GM21825 (cell line): ENCODE measurements around the gene AKAP6.
"Not testable (repeated sequence)": the region's sequence is repeated elsewhere in the genome, so short reads cannot be mapped to it uniquely, and the experiment has no call there.

Source experiments
- ATAC-seq: cut with Tn5 transposase; IDR thresholded peaks from one replicate; pipeline ENCODE4 v1.9.1; 2021; ENCODE audit warnings: mild to moderate bottlenecking, moderate library complexity; ENCODE audit not compliant: unreplicated experiment

The AKAP6 gene

DNA sequence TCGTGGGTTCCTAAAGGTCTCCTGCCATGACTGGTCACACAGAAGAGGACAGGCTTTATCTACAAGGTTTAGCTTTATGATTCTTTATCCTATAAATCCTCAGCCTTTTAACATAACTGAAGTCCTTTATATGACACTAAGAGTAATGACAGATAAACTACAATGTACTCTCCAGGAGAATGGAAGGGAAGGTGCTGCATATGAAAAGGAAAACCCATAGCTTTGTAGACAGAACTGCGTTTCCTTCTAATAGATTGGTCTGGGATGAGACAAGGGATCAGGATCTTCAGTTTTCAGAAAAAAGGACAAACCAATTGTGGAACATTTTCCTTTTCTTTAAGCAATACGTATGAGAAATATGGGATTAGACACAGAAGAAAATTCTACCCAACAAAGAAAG, 408.5 kb downstream of the AKAP6 start:
- ATAC-seq: no peak

DNA sequence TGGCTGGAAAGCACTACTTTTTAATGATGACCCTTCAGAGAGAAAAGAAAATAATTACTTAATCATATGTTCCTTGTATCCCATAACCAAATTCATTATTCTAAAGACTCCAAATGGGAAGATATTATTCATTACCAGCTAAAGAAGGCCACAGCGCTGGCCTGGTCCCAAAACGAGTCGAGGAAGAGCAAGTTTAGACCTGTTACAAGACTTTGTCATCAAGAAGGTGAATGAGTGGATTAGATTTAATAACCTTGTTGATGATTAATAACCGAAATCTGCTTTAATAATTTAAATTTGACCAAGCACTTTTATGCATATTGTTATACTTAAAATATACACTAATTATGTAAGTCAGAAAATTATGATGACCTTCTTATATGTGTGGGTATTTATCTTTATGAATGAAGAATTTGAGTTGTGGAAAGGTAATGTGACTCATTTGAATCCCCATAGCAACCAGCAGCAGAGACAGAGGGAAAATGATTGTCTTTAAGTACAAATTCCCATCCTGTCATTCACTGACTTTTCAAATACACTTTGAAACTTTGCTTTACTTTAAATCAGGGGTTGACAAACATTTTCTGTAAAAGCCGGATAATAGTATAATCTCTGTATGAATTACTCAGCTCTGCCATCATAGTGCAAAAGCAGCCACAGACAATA, 409.2 kb downstream of the AKAP6 start:
- ATAC-seq: no peak

DNA sequence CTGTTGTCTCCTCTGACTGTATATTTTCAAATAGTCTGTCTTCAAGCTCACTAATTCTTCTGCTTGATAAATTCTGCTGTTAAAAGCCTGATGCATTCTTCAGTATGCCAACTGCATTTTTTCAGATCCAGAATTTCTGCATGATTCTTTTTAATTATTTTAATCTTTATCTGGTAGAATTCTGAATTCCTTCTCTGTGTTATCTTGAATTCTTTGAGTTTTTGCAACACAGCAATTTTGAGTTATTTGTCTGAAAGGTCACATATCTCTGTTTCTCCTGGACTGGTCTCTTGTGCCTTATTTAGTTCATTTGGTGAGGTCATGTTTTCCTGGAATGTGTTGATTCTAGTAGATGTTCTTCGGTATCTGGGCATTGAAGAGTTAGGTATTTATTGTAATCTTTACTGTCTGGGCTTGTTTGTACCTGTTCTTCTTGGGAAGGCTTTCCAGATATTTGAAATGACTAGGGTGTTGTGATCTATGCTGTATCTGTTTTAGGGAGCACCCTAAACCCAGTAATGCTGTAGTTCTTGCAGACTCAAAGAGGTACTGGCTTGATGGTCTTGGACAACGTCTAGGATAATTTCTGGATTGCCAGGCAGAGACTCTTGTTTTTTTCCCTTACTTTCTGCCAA, 415.8 kb downstream of the AKAP6 start:
- ATAC-seq: no peak

DNA sequence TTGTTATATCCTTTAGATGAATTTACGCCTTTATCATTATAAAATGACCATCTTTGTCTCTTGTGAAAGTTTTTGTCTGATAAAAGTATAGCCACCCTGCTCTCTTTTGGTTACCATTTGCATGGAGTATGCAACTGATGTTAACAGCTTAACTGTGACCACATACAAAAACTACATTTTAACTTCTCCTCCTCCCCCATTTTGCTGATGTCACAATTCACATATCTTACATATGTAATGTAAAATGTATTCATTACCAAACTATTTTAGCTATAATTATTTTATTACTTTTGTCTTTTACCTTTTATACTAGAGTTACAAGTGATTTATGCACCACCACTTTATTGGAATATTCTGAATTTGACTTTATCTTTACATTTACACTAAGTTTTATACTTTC, 425.1 kb downstream of the AKAP6 start:
- ATAC-seq: no peak

DNA sequence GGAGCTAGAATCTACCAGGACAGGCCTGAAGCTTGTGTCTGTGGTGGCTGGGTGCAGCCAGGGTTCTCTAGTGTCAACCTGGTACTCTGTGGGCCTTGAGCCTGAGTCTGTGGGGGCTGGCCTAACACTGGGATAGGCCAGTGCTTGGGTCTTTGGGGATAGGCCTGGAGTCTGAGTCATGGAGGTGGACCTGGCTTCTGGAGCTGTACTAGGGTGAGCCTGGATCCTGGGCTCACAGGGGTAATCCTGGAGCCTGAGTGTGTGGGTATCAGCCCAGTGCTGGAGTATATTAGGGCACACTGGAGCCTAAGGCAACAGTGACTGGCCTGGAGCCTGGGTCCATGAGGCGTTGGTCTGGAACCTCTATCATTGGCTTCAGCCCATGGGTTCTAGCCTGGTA, 427.1 kb downstream of the AKAP6 start:
- ATAC-seq: no peak

DNA sequence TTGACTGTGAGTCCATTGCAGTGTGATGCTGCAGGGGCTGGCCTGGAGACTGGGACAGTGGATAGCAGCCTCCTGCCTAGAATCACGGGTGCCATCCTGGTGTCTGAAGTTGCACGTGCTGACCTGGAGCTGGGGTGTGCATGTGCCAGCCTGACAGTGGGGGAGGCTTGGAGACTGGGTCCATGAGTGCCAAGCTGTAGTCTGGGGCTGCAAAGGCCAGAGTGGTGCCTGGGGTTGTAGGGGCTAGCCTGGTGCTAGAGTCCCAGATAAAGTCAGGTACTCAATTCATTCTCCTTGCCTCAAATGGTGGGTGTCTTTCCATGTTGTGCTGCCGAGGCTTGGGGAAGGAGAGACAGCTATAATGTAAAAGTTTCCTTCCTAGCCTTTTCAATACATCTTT, 427.7 kb downstream of the AKAP6 start:
- ATAC-seq: no peak

DNA sequence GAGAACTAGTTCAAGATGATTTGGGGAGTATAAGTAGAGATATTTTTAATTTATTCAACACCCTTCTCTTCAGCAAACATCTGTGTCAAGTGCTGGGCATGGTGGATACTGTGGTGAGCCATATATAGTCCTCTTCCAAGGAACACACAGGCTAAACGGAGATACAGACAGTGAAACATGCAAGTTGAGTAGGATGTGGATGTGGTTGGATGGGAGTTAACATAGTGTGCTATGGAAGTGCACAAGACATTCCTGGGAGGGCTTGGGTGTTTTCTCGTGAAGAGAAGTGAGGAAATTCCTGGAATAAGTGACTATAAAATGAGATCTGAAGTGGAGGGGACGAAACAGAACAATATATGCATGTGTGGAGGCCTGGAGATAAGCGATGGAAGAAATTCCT, 428.5 kb downstream of the AKAP6 start:
- ATAC-seq: no peak

DNA sequence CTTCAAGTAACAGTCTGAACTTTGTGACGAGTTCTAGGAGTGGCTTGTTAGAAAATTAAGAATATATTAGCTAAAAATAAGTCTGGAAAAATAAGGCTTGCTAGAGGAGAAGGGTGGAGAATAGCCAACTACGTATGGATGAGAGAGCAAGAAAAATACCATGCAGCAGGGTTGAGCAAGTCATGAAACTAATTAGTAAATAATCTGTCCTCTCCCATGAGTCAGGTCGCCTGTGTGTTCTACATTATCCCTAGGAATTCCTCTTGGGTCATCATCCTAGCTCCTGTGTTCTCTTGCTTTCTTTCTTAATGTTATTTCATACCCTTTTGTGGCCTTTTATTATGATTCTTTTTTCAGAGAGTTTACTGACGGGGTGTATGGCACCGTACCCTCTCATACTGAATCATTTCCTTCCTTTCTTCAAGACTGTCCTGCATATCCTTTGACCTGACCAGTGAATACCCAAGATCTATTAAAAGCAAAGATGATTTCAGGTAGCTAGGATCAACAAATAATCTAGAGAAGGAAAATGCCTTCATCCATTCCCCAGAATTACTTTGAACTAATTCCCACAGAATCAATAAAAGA, 432.4 kb downstream of the AKAP6 start:
- ATAC-seq: no peak

DNA sequence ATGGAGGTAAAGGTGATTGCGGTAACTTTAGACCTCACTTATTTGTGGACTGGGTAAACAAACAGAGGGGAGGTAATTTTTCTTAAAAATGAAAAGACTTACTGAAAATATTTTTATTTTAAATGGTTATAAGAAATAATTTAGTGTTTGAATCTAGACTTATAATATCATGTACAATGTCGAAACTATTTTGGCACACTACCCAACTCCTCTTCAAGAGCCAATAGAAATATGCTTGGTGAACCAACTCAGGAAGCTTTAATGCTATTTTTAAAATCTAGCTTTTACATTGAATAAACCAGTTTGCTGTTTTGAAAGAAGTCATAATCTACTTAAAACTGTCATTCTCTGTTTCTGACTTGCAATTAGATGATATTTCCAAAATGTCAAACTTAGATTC, 433.8 kb downstream of the AKAP6 start:
- no peak for ATAC-seq

DNA sequence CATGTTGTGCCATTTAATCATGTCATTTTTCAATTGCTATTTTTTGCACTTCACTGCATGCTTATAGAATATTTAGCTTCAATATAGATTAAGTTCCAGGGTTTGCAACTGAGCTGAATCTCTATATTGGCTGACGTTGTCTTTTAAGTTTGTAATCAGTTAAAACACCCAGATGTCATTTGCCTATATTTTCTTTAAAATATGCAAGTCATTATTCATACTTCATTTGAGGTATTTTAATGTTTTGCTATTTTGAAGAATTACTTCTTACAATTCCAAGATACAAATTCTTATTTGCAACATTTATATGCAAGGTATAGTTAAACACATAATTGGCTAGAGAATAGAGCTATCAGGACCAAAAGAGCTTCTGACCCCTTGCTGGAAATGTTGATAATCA, 434.6 kb downstream of the AKAP6 start:
- ATAC-seq: no peak

DNA sequence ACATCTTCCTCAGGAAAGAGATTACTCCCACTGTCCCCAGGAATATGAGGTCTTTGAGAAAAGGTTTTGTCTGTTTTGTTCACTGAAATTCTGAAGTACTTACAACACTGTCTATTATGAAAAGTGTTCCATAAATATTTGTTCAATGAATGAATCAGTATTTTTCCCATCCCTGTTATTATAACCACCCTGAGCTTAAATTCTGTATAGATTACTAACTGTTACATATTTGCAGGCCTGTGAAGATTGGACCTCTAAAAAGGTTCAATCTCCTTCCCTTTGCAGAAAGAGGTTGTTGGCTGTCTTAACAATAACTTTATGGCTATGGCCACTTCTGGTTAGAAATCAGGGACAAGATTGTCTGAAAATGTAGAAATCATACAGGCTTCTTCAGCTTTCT, 435.0 kb downstream of the AKAP6 start:
- no peak for ATAC-seq

DNA sequence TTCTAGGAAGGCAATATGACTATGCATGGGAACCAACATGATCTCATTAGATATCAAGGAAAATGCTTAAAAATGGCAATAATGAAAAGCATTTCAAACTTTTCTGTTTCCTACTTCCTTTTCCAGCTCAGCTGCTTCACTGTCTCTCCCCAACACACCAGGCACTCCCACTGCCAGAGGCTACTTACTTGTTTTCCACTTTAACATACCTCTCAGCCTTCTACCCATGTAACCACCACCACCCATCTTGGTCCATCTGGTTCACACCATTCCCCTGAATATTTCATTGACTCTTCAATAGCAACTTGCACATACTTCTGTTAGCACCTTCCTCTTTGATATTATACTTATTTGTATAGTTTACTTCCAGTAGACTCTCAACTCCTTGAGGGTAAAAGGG, 441.3 kb downstream of the AKAP6 start:
- no peak for ATAC-seq

DNA sequence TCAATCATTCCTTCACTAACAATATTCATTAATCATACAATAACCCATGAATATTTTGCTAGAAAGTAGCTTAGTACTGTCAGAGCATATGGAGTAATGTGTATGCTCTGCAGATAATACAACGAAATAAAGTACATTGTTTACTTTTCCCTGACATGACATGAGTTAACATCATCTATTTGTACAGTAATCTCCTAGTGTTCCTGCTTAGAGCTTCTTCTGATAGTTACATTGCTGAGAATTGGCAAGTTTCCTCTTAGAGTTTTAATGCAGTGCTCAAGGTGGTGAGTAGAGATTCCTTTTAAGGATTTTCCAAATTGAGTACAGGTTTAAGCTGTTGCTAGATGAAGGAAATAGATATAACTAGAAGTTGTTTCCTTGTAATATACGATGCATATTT, 445.1 kb downstream of the AKAP6 start:
- ATAC-seq: no peak

DNA sequence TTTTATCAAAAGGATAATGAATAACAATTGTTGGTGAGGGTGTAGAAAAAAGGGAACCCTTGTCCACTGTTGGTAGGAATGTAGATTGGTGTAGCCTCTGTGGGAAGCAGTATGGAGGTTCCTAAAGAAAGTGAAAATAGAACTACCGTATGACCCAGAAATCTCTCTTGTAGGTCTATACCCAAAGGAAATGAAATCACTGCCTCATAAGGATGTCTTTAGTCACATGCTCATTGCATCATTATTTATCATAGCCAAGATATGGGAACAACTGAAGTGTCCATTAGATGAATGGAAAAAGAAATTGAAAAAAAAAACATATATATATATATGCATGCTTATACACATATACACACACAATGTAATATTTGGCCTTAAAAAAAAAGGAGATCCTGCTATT, 450.7 kb downstream of the AKAP6 start:
- ATAC-seq: no peak

DNA sequence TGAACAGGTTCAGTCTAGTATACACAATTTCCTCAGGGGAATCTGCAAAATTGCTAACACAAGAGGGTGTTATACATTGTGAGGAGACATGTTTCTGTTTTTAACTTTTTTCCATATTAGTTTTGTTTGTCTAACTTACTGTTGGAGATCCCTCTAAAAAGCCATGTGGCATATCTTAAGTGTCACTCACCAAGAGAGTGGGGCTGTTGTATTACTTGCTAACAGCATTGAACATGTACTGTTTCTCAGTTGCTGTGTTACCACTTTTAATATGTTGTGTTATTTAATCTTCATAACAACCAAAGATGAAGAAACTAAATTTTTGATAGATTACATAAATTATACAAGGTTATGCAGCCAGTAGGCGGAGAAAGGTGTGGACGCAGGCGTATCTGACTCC, 455.3 kb downstream of the AKAP6 start:
- ATAC-seq: no peak

DNA sequence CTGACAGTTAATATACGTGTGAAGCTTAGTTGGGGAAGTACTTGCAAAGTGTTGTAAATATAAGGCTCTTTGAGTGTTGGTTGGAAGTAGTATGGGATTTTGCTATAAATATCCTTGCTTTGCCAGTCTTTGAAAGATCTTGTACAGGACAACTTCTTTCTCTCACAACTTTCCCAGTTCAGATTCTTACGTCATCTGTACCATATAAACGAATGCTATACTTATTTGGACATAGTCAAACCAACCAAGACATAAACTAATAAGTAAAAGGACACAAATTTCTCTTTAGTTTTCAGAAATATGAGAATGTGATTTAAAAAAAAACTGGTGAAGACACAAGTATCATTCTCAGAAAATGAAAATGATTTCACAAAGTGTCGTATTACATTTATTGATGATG, 456.5 kb downstream of the AKAP6 start:
- no peak for ATAC-seq

DNA sequence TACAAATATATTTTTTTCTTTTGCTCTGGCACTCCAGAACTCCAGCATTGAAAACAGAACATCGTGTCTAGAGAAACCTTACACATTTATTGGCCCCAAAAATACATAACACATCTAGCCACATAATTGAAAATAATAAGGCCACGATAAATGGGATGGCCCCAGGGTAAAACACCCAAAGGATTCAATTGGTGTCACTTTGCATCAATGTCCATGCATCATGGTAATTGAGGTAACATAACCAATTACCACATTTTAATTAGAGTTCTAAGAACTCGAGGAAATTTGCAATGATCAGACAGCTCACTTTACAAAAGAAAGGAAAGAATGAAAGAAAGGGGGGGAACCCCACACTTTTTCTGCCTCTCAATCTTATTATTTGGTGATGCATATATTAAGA, 457.8 kb downstream of the AKAP6 start:
- ATAC-seq: no peak

DNA sequence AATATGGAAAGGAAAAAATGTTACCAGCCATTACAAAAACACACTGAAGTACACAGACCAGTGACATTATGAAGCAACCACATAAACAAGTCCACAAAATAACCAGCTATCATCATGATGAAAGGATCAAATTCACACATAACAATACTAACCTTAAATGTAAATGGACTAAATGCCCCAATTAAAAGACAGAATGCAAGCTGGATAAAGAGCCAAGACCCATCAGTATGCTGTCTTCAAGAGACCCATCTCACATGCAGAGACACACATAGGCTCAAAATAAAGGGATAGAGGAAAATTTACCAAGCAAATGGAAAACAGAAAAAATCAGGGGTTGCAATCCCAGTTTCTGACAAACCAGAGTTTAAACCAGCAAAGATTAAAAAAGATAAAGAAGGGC, 463.9 kb downstream of the AKAP6 start:
- not testable (repeated sequence) for ATAC-seq

DNA sequence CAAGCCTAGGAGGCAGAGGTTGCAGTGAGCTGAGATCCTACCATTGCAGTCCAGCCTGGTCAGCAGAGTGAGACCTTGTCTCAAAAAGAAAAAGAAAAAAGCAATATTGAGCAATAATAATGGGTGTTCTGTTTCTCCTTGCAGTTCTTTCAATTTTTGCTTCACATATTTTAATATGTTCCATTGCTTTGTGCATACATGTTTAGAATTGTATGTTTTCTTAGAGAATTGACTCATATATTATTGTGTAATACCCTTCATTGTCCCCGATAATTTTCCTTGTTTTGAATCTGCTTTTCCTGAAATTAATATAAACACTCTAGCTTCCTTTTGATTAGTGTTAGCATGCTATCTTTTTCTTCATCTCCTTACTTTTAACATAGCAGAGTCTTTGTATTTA, 471.2 kb downstream of the AKAP6 start:
- no peak for ATAC-seq

DNA sequence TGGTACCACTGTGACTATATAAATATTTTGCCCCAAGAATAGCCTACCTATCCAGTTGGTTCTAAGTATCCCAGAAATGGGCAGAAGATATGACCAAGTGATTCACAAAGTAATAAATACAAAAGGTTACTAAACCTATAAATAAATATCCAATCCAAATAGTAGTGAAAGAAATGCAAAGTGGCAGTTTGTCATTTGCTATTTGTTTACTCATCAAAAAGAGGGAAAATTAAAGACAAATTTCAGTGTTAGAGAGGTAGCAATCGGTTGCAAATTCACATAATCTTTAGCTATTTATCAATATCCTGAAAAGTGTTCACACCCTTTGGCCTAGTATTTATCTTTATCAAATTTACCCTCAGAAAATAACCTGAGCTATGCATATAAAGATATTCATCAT, 473.2 kb downstream of the AKAP6 start:
- ATAC-seq: no peak

DNA sequence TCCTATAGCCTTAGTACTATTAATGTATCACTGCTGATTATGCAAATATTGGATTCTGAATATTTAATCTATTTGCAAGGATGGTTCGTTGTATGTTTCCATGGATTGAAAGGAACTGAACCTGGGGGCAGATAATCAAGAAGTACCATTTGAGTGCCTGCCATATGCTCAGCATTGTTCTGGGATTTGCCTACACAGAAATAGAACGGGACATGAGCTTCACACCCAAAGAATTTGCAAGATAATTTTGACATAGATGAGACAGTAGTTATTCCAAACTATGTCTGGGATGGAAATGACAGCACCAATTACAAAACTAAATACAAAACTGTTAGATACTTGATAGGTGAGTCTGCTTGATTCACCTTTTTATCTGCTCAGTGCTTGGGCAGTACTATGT, 476.9 kb downstream of the AKAP6 start:
- no peak for ATAC-seq

DNA sequence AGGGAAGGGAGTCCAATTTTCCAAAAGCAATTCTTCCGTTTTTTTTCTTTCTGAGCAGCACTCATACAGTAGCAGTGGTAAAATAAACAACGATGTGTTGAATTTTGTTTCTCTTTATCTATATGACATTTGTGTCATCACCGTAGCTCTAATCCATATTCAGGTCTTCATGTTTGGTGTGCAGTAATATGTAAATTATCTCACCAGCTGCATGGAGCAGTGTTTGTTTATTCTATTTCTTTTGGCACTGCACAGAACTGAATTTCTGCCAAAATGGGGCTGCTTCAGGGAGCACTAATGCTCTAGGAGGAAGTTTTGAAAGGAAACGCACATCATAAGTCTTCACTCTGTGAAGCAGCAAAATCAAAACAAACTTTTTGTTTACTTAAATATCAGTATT, 479.5 kb downstream of the AKAP6 start:
- no peak for ATAC-seq

DNA sequence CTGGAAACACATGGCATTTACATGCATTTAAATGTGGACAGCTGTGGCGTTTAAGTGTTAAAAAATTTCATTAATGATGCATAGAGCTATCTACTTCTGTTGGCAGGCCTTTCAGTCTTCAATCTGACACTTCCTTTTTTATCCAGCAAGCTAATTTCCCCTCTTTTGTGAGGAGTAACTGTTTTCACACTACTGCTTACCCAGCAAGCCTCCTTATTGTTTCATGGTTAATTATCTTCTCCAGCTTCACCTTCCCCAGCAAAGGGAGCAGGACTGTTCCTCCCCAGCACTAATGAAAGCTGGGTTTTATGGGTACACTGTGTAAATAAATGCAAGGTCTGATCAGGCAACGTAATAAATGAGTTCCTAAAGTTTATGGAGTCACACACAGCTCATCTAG, 480.2 kb downstream of the AKAP6 start:
- ATAC-seq: no peak
